Measurements from ENCODE around the gene TTC7B.
"Not testable (repeated sequence)": the region's sequence is repeated elsewhere in the genome, so short reads cannot be mapped to it uniquely, and the experiment has no call there.

The TTC7B gene

GRCh38 chr14:90815822-90816662, at the start of gene TTC7B:
TTC7B (minus strand) TSS chr14:90816430; CDS start chr14:90816295, 135 bp downstream.
- peak; percentile 98 for DNase-seq

GRCh38 chr14:90864741-90865140, 48.5 kb upstream of the TTC7B start:
- no peak for DNase-seq

- no peak for DNase-seq
Observed at GRCh38 chr14:90858511-90858910, 42.3 kb upstream of the TTC7B start.

GRCh38 chr14:90857866-90858265, 41.6 kb upstream of the TTC7B start:
- DNase-seq = no peak

- not testable (repeated sequence) for DNase-seq
Observed at GRCh38 chr14:90856115-90856514, 39.9 kb upstream of the TTC7B start.

- DNase-seq = no peak
Observed at GRCh38 chr14:90853116-90853515, 36.9 kb upstream of the TTC7B start.

- DNase-seq = no peak
Observed at GRCh38 chr14:90851327-90852036, 35.3 kb upstream of the TTC7B start.

GRCh38 chr14:90850487-90850886, 34.3 kb upstream of the TTC7B start:
- no peak for DNase-seq

GRCh38 chr14:90849787-90850444, 33.7 kb upstream of the TTC7B start:
- no peak for DNase-seq

GRCh38 chr14:90848944-90849731, 32.9 kb upstream of the TTC7B start:
- no peak for DNase-seq

- no peak for DNase-seq
Observed at GRCh38 chr14:90846511-90846910, 30.3 kb upstream of the TTC7B start.

- no peak for DNase-seq
Observed at GRCh38 chr14:90844321-90844720, 28.1 kb upstream of the TTC7B start.

- DNase-seq = no peak
Observed at GRCh38 chr14:90842726-90843125, 26.5 kb upstream of the TTC7B start.

- not testable (repeated sequence) for DNase-seq
Observed at GRCh38 chr14:90840667-90841066, 24.4 kb upstream of the TTC7B start.

GRCh38 chr14:90839889-90840266, 23.6 kb upstream of the TTC7B start:
- no peak for DNase-seq

- DNase-seq = no peak
Observed at GRCh38 chr14:90839024-90839888, 23.0 kb upstream of the TTC7B start.

GRCh38 chr14:90838531-90838930, 22.3 kb upstream of the TTC7B start:
- DNase-seq = not testable (repeated sequence)

- DNase-seq = no peak
Observed at GRCh38 chr14:90837355-90837754, 21.1 kb upstream of the TTC7B start.

- DNase-seq = no peak
Observed at GRCh38 chr14:90836692-90837063, 20.4 kb upstream of the TTC7B start.

GRCh38 chr14:90831821-90832220, 15.6 kb upstream of the TTC7B start:
- no peak for DNase-seq

- DNase-seq = no peak
Observed at GRCh38 chr14:90830931-90831701, 14.9 kb upstream of the TTC7B start.

All from 8988T (cell line).